GM12892 (cell line): Measurements from ENCODE around the gene OR1S1.

ENCODE experiments used
- POLR2A ChIP-seq: IDR thresholded peaks from 2 replicates; pipeline ENCODE4 v1.6.1; 2011; ENCODE audit warnings: low read depth, low read length, control low read depth
- TAF1 ChIP-seq: IDR thresholded peaks from 2 replicates; pipeline ENCODE4 v1.6.1; 2011; ENCODE audit warnings: low read depth, mild to moderate bottlenecking, control low read depth, low read length, borderline replicate concordance

DNA sequence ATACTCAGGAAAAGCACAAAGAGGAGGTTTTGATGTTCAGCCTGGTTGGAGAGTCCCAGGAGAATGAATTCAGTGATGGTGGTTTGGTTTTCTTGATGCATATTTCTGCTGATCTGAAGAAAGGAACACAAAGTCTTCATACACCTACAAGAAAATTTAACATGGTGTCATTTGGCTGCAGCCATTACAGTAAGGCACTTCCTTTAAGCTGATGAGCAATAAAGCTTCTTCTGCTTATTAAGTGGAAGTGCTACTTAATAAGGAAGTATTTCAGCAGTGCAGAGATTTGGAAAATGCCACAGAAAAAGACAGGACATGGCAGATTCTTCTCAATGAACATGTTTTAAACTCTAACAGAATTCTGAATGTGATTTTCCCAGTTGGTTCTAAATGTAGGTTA is 8.5 kb upstream of the OR1S1 start, which contains the start of gene OR1S2:
- TF ChIP-seq POLR2A: no peak
- TF ChIP-seq TAF1: no peak
